H1 (cell line): Measurements from ENCODE around the gene POLR3F. TPM values are rescaled to one million over a fixed set of nuclear protein-coding genes. Genes with fewer than 3 reads are reported as not detected.

Source experiments
- GABPA ChIP-seq: IDR thresholded peaks from 2 replicates; pipeline ENCODE4 v1.6.1; 2011; ENCODE audit warnings: mild to moderate bottlenecking, low read length, moderate library complexity, borderline replicate concordance; ENCODE audit not compliant: insufficient read depth
- RBBP5 ChIP-seq: IDR thresholded peaks from 2 replicates; pipeline ENCODE4 v1.7.1; 2012; ENCODE audit warnings: low read depth, mild to moderate bottlenecking, inconsistent platforms, low read length, moderate library complexity, borderline replicate concordance
- RNF2 ChIP-seq: fragments of 200-900, 300-1000 bp; sonication (generic); IDR thresholded peaks from 2 replicates; pipeline ENCODE4 v1.7.1; 2016; ENCODE audit warnings: borderline replicate concordance, low read depth, mild to moderate bottlenecking, antibody characterized with exemption, low read length; ENCODE audit not compliant: poor library complexity, severe bottlenecking; ENCODE audit errors: missing control alignments
- SRF ChIP-seq: IDR thresholded peaks from 2 replicates; pipeline ENCODE4 v1.6.1; 2011; ENCODE audit warnings: mild to moderate bottlenecking, low read depth, low read length, moderate library complexity
- TBP ChIP-seq: IDR thresholded peaks from 2 replicates; pipeline ENCODE4 v1.6.1; 2011; ENCODE audit warnings: low read depth, low read length, improper control_type of control experiment
- polyA plus RNA-seq, 7 experiments: library from polyadenylated mRNA; depleted of rRNA in 3 of 7; stranded (reverse) in 5 of 7; unstranded in 2 of 7; fragments of >200 nt in 5 of 7; fragments of 200-250 nt in 2 of 7; gene quantifications; 1 replicate in 5 of 7; 2 replicates in 1 of 7; 4 replicates in 1 of 7; pipeline versions ENCODE4 v1.2.1 to v1.2.3, GENCODE V29; 2011 to 2013; ENCODE audit warnings: missing spikeins in 2 of 7, mixed read lengths in 2 of 7
- total RNA-seq: library from RNA; stranded (reverse); fragmentation: NEBNext Ultra II Directional; extraction: Animal tissue kit (Norgen Biotek cat#: 25700); gene quantifications from 2 replicates; pipeline ENCODE4 v1.2.1, GENCODE V29; 2021
- TF ChIP-seq, protein P1 (sequence below): fragments of 300-600 bp; sonication (generic); IDR thresholded peaks from 2 replicates; pipeline ENCODE4 v1.7.1; 2012; ENCODE audit warnings: low read length, moderate library complexity, mild to moderate bottlenecking, inconsistent platforms; ENCODE audit not compliant: insufficient replicate concordance
- TF ChIP-seq, protein P2 (sequence below), 3 experiments: IDR thresholded peaks; 1 replicate in 2 of 3; 2 replicates in 1 of 3; pipeline versions ENCODE4 v1.5.1 to v1.6.1; 2011; ENCODE audit warnings: low read length in 3 of 3, mild to moderate bottlenecking in 3 of 3, inconsistent platforms in 2 of 3, low read depth in 1 of 3, moderate library complexity in 1 of 3; ENCODE audit not compliant: insufficient read depth in 1 of 3; ENCODE audit errors: control extremely low read depth in 1 of 3

Gene POLR3F
- total and polyA plus RNA-seq, 2 of the 8 experiments (the other 6 are each of a cell fraction or from before 2014, with no cell fraction given) = 5.7 to 14.0 TPM

DNA sequence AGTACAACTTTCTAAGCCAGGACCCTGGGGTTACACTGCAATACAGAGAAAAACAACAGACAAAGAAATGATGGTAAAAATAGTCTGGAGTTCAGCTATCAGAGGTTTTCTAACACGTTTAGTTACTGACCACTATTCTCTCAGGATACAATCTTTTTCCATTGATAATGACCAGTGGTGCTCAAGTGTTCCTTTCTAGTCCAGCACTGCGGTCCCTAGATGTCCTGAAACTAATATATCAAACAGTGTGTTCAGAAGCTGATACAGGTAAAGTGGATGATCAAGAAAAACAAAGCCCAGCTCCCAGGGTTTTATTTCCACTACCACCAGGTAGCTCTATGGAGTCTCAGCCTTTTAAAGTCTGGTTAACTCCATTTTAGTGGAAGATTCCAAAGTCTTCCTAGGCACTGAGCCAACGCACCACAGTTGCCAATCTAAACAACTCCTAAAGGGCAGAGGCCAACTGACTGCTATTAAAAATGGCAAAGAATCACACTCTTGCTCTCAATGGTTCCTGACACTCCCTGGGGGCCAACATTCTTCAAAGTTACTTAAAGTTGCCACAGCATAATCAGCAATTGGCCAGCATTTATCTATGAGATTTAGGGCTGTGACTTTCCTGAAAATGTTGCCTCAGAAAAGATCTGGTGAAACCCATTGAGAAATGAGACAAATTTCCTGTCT is 38.6 kb upstream of the POLR3F start (continued):
- TF ChIP-seq, protein P1, sequence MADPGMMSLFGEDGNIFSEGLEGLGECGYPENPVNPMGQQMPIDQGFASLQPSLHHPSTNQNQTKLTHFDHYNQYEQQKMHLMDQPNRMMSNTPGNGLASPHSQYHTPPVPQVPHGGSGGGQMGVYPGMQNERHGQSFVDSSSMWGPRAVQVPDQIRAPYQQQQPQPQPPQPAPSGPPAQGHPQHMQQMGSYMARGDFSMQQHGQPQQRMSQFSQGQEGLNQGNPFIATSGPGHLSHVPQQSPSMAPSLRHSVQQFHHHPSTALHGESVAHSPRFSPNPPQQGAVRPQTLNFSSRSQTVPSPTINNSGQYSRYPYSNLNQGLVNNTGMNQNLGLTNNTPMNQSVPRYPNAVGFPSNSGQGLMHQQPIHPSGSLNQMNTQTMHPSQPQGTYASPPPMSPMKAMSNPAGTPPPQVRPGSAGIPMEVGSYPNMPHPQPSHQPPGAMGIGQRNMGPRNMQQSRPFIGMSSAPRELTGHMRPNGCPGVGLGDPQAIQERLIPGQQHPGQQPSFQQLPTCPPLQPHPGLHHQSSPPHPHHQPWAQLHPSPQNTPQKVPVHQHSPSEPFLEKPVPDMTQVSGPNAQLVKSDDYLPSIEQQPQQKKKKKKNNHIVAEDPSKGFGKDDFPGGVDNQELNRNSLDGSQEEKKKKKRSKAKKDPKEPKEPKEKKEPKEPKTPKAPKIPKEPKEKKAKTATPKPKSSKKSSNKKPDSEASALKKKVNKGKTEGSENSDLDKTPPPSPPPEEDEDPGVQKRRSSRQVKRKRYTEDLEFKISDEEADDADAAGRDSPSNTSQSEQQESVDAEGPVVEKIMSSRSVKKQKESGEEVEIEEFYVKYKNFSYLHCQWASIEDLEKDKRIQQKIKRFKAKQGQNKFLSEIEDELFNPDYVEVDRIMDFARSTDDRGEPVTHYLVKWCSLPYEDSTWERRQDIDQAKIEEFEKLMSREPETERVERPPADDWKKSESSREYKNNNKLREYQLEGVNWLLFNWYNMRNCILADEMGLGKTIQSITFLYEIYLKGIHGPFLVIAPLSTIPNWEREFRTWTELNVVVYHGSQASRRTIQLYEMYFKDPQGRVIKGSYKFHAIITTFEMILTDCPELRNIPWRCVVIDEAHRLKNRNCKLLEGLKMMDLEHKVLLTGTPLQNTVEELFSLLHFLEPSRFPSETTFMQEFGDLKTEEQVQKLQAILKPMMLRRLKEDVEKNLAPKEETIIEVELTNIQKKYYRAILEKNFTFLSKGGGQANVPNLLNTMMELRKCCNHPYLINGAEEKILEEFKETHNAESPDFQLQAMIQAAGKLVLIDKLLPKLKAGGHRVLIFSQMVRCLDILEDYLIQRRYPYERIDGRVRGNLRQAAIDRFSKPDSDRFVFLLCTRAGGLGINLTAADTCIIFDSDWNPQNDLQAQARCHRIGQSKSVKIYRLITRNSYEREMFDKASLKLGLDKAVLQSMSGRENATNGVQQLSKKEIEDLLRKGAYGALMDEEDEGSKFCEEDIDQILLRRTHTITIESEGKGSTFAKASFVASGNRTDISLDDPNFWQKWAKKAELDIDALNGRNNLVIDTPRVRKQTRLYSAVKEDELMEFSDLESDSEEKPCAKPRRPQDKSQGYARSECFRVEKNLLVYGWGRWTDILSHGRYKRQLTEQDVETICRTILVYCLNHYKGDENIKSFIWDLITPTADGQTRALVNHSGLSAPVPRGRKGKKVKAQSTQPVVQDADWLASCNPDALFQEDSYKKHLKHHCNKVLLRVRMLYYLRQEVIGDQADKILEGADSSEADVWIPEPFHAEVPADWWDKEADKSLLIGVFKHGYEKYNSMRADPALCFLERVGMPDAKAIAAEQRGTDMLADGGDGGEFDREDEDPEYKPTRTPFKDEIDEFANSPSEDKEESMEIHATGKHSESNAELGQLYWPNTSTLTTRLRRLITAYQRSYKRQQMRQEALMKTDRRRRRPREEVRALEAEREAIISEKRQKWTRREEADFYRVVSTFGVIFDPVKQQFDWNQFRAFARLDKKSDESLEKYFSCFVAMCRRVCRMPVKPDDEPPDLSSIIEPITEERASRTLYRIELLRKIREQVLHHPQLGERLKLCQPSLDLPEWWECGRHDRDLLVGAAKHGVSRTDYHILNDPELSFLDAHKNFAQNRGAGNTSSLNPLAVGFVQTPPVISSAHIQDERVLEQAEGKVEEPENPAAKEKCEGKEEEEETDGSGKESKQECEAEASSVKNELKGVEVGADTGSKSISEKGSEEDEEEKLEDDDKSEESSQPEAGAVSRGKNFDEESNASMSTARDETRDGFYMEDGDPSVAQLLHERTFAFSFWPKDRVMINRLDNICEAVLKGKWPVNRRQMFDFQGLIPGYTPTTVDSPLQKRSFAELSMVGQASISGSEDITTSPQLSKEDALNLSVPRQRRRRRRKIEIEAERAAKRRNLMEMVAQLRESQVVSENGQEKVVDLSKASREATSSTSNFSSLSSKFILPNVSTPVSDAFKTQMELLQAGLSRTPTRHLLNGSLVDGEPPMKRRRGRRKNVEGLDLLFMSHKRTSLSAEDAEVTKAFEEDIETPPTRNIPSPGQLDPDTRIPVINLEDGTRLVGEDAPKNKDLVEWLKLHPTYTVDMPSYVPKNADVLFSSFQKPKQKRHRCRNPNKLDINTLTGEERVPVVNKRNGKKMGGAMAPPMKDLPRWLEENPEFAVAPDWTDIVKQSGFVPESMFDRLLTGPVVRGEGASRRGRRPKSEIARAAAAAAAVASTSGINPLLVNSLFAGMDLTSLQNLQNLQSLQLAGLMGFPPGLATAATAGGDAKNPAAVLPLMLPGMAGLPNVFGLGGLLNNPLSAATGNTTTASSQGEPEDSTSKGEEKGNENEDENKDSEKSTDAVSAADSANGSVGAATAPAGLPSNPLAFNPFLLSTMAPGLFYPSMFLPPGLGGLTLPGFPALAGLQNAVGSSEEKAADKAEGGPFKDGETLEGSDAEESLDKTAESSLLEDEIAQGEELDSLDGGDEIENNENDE = no peak
- TF ChIP-seq RBBP5 (no peak), GABPA (no peak), SRF (no peak), TBP (no peak), RNF2 (no peak)
- TF ChIP-seq, protein P2, sequence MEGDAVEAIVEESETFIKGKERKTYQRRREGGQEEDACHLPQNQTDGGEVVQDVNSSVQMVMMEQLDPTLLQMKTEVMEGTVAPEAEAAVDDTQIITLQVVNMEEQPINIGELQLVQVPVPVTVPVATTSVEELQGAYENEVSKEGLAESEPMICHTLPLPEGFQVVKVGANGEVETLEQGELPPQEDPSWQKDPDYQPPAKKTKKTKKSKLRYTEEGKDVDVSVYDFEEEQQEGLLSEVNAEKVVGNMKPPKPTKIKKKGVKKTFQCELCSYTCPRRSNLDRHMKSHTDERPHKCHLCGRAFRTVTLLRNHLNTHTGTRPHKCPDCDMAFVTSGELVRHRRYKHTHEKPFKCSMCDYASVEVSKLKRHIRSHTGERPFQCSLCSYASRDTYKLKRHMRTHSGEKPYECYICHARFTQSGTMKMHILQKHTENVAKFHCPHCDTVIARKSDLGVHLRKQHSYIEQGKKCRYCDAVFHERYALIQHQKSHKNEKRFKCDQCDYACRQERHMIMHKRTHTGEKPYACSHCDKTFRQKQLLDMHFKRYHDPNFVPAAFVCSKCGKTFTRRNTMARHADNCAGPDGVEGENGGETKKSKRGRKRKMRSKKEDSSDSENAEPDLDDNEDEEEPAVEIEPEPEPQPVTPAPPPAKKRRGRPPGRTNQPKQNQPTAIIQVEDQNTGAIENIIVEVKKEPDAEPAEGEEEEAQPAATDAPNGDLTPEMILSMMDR (IDR thresholded peaks at IDR 0.05; ENCODE audit: control extremely low read depth in 1 of 3, insufficient read depth in 1 of 3, low read depth in 1 of 3, low read length in 3 of 3) = no peak
